Upper lobe of left lung (tissue), 4 donors: ENCODE measurements around the gene KAZN.

Source experiments
- CTCF ChIP-seq, 6 experiments: fragments of 450-650 bp in 4 of 6; fragments of 200-600 bp in 2 of 6; sonication (generic) in 2 of 6; IDR thresholded peaks; one replicate each; pipeline ENCODE4 v1.5.1; 2016 to 2019; ENCODE audit warnings: antibody characterized with exemption in 6 of 6
- POLR2A ChIP-seq, 4 donors: fragments of 450-650 bp; IDR thresholded peaks; one replicate each; pipeline ENCODE4 v1.5.1; 2016 to 2017; ENCODE audit warnings: antibody characterized with exemption in 4 of 4, mild to moderate bottlenecking in 2 of 4

- TF ChIP-seq CTCF (IDR thresholded peaks at IDR 0.05), result no peak
- TF ChIP-seq POLR2A (IDR thresholded peaks at IDR 0.05), result no peak
These were observed 310.8 kb downstream of the KAZN start for GRCh38 chr1:14909273-14909672.
